ENCODE data around the gene SERPINA12.
"Not testable (repeated sequence)": the region's sequence is repeated elsewhere in the genome, so short reads cannot be mapped to it uniquely, and the experiment has no call there.

Gene SERPINA12

DNA sequence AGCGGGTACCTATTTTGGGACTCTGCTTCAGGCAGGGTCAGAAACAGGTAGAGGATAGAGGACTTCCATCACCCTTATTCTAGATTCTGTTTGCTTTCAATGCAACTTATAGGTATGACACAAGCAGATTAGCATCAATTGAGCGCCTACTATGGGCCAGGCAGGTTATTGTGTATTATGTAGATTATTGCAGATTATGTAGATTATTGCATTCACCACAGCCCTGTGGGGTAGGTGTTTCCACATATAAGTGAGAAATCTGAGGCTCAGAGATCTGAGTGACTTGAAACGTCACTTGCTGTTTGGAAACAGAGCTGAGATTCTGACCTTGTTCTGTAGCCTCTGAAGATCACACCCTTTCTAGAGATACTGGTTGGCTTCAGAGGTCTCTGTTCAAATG, 26.2 kb upstream of the SERPINA12 start:
- DNase-seq = no peak

DNA sequence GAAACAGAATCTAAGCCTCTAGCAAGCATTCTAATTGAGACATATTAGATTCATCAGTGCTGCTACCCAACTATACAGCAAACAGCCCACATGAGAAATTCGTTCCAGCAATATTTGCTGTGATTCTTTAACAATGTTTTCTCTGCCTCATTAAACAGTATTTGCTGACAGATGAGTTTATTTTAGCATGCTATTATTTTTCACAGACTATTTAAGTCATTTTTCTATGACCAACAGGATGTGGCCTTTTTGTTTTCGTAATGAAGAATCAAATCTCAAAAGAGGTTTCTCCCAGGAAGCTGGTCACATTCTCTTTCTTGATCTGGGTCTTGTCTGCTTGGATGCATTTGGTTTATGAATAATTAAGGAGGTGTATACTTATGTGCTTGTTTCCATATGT, 23.2 kb upstream of the SERPINA12 start:
- DNase-seq = no peak

DNA sequence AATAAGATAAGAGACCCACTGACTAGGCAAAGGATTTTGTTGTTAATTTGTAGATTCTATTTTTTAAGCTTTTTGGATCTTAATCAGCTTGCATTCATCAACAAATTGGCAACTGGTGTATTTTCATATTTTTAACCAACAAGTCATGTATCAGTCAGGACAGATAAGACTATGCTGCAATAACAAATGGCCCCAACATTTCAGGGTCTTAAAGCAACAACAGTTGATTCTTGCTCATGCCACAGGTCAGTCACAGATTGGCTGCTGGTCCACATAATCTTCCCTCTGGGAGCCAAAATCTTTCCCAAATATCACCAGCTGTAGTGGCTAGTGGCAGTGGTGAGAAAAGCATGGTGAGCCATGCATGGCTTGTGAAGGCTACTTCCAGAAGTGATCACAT, 21.9 kb upstream of the SERPINA12 start:
- no peak for DNase-seq

DNA sequence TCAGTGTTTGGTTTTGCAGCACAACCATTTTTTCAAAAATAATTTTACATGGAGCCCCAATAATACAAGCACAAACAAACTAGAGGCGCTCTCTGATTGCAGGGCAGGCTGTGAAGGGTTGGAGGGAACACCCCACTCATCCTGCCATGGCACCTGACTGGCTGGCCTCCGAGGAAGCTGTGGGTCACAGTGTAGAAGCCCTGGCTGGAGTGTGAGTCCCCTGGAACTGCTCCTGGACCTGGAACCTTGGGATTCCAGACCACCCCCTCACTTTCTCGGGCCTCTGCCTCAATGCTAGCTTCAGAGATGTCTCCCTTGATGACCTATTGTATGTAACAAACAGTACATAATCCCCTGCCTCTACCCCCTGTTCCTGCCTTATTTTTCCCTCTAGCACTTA, 14.8 kb upstream of the SERPINA12 start:
- DNase-seq = no peak

GRCh38 chr14:94523265-94523664, 14.0 kb upstream of the SERPINA12 start:
- no peak for DNase-seq

- DNase-seq = no peak
These were observed 13.0 kb upstream of the SERPINA12 start for GRCh38 chr14:94522115-94522724.

DNA sequence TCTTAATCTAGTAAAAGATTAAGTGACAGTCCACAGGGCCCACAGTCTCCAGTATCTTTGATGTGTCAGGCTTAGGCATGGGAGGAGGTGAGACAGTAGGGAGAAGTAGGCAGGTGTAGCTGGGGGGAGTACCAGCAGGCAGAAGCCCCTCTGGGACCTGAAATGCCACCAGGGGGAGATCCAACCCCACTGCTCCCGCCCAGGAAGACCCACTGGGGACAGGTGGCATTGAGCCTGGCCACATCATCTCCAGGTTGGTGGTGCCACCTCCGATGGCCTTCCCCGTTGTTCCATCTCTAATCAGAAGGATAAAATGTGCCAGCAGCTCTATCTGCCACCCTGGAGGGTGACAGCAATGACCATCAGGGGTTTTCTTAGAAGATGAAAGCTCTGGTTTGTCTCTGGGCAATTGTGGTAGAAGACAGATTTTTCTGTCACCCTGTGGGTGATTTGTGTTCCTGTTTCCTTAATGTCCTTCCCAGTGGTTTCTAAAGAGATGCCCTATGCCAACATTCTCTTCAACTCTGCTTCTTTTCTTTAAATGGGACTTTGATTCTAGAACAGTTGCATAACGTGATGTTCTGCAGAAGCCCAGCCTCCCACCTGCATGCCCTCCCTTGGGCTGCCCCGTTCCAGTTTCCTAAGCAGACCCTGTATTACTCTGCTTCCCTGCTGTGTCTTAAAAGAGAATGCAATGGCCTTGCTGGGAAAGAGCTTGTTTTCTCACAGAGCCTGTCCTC, 12.3 kb upstream of the SERPINA12 start:
- no peak for DNase-seq

DNA sequence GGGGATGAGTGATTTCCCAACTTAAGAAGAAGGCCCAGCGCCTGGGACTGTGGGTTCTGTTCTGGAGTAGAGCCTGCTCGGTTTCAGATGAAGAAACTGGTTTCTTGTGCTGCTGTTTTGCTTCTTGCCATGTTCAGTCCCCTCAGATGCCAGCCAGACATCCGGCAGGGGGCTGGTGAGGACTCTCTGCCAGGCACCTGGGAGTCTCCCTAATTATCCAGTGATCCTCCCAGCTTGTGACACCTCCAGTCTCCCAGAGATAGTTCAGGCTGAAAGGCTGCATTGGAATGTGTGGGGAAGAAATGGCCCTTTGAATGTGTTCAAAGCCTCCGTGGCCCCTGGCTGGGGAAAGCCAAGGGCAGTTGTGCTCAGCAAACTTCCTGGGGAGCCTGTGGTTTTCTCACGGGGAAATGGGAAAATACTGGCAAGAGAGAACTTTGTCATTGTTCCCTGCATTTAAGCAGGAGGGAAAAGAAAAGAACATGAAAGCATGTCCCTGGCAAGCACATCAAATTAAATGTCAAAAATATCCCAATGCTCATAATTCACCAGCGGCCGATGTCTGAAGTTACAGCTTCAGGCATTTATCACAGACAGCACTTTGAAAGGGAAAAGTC, 8.5 kb upstream of the SERPINA12 start:
- DNase-seq = no peak

- no peak for DNase-seq
These were observed 8.0 kb upstream of the SERPINA12 start for GRCh38 chr14:94517248-94517640.

DNA sequence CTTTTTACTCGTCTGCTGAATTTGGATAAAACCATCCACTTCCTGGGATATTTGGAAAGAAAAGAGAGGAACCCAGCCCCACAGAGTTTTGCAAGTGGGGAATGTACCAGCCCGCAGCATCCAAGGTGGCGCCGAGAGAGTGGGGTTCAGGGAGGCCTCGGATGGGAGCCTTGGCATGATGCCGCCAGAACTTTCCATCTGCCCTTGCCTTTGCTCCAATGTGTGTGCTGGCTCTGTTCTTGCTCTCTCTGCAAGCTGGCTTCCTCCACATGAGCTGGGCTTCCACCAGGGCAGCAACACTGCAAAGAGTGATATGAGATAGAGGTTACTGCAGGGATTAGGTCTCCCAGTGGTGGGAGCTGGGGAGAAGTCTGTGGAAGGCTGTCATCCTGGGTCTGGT, 6.6 kb upstream of the SERPINA12 start:
- no peak for DNase-seq

- DNase-seq = no peak
These were observed 6.2 kb upstream of the SERPINA12 start for GRCh38 chr14:94515426-94515825.

DNA sequence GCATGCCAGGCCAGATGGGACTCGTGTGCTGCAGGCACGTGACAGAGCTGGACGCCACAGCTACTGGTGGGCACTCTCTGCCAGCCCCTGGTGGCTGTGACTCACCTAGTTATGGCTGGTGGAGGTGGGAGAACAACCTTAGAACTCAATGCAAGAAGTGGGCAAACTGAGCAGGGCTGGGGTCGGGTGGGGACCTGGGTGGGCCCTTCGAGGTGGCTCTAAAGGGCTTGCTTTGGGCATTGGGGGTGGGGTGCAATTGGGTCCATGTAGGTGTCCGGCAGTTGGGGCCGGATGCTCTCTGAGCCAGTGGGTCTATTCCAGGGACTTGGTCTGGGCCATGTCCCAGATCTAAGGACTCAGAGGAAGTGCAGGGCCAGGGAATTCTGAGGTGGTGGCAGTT, 5.1 kb upstream of the SERPINA12 start:
- DNase-seq = no peak

DNA sequence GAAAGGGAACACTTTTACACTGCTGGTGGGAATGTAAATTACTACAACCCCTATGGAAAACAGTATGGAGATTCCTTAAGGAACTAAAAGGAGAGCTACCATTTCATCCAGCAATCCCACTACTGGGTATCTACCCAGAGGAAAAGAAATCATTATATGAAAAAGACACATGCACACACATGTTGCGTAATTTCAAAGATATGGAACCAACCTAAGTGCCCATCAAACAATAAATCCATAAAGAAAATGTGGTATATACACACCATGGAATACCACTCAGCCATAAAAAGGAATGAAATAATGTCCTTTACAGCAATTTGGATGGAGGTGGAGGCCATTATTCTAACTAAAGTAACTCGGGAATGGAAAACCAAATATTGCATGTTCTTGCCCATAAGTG, 1.2 kb upstream of the SERPINA12 start:
- DNase-seq = not testable (repeated sequence)

GRCh38 chr14:94505641-94506040, 3.6 kb downstream of the SERPINA12 start:
- DNase-seq = no peak

DNA sequence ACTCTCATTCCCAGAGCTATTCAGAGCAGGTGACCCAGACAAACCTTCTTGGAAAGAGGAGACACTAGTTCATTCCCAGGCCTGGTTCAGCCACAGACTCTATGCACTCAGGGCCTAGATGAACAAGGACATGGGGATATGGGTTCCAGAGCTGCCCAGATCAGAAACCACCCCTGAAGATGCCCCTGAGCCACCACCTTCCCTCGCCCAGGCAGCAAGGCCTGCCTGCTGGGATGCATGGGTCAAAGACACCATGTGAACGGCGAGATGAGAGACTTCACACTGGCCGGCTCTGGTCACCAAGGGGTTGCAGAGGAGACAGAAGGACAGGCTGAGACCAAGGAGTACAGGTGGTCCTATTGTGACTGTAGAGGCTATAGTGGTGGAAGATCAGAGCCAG, 4.1 kb downstream of the SERPINA12 start:
- DNase-seq = no peak

DNA sequence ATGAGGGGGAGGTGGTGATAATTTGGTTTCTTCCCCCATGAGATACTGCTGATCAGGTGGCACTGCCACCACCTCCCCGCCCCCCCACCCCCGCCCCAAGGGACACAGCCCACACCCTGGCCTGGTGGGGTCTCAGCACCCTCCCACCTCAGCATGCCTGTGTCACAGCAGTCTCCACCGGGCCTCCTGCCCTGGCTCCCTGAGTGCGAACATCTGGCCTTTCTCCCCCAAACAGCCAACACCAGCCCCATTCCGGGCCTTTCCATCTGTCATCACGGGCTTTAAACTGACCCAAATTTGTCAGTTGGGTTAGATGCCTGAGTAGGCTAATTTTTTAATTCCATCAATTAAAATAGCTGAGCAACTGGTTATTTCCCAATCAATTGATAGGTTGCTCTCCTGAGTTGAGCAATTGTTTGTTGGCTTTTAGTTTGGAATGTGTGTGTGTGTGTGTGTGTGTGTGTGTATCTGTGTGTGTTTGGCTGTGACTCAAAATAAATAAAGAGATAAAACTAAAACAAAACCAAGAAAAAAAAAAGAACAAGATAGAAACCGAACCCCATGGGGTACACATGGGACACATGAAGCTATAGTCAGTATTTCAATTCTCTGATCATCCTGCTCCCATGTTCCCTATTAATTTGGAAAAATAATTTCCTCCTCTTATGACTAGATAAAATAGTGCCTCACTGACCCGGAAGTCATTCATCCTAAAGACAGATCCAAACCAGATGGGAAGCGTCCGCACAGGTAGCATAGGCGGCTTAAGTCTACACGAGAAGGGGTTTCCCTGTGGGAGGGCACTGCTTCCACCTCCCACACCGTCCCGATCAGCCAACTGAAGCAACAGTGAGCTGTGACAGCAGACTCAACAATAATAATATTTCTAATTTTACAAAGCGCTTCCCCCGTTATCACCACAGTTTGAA, 7.4 kb downstream of the SERPINA12 start:
- no peak for DNase-seq

DNA sequence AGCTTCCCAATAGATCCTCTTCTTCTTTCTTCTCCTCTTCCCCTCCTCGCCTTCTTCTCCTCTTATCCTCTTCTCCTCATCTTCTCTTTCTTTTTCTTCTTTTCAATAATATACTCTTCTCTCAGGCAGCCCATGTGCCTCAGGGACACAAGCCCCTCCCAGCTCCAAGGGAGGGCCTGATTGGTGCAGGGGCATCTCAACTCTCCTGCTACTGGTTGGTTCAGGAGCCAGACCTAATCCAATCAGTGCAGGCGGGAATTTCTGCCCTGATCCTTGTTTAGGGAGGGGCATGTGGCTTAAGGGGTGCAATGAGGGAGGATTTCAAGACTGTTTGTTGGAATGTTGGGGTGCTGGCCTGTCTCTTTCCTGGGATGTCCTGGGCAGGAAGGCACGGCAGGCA, 9.0 kb downstream of the SERPINA12 start:
- no peak for DNase-seq

DNA sequence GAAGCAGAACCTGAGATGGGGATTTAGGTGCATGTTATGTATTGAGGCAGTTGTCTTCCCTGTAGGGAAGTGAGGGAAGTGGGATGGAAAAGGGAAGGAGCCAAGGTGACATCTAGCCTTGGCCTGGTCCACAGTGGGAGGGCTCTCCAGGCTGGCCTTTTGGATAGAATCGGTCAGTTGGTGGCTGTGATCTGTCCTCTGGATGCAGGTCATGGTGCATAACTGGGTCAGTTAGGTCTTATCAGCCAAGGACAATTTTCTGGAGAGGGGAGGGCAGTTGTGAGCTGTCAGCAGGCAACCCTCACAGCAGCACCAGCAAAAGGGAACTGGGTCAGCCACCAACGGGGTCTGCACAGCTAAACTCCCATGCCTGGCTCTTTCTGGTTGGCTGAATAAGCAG, 9.6 kb downstream of the SERPINA12 start:
- DNase-seq = no peak

- DNase-seq = no peak
These were observed 11.1 kb downstream of the SERPINA12 start for GRCh38 chr14:94498215-94498614.

- no peak for DNase-seq
These were observed 15.2 kb downstream of the SERPINA12 start for GRCh38 chr14:94494085-94494484.

DNA sequence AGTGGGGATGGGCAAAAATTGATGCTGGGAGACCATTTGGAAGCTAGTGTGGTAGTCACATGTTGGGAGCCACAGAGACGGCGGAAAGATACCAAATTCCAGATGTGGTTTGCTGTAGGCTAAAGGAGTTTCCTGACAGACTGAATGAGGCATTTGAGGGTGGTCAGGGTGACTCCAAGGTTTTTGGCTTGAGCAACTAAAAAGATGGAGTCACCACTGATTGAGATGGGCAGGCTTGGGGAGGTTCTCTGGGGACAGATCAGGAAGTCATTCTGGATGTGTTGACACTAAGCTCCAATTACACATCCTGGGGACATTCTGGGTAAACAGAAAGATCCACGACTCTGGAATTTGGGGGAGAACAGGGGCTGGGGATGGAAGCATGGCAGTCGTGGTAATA, 17.8 kb downstream of the SERPINA12 start:
- no peak for DNase-seq

DNA sequence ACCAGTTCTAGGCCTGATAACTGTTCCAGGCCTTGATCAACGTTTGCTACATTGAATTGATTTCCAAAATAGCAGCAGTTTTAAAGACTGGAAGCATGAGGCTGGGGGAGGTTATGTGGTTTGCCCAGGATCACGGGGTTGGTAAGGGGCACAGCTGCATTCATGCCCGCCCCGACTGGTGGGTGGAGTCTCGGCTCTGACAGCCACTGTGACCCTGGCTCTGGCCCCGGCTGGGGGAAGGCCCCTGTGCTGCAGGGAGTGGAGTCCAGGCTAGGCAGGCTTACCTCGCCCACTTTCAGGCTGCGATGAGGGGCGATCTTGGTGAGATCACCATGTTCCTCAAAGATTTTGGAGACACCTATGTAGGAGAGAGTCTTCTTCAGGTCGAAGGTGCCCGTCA, 19.9 kb downstream of the SERPINA12 start:
- no peak for DNase-seq

- no peak for DNase-seq
These were observed 22.4 kb downstream of the SERPINA12 start for GRCh38 chr14:94486883-94487282.

All from activated gamma-delta T cell treated with Interleukin-2 at 50 U/mL for 16 hours (primary cell).